HG03159 (cell line): Measurements from ENCODE around the gene UTS2R.

Experiments used
- ATAC-seq: cut with Tn5 transposase; IDR thresholded peaks from one replicate; pipeline ENCODE4 v1.9.1; 2021; ENCODE audit warnings: mild to moderate bottlenecking, moderate library complexity; ENCODE audit not compliant: unreplicated experiment

UTS2R gene

DNA sequence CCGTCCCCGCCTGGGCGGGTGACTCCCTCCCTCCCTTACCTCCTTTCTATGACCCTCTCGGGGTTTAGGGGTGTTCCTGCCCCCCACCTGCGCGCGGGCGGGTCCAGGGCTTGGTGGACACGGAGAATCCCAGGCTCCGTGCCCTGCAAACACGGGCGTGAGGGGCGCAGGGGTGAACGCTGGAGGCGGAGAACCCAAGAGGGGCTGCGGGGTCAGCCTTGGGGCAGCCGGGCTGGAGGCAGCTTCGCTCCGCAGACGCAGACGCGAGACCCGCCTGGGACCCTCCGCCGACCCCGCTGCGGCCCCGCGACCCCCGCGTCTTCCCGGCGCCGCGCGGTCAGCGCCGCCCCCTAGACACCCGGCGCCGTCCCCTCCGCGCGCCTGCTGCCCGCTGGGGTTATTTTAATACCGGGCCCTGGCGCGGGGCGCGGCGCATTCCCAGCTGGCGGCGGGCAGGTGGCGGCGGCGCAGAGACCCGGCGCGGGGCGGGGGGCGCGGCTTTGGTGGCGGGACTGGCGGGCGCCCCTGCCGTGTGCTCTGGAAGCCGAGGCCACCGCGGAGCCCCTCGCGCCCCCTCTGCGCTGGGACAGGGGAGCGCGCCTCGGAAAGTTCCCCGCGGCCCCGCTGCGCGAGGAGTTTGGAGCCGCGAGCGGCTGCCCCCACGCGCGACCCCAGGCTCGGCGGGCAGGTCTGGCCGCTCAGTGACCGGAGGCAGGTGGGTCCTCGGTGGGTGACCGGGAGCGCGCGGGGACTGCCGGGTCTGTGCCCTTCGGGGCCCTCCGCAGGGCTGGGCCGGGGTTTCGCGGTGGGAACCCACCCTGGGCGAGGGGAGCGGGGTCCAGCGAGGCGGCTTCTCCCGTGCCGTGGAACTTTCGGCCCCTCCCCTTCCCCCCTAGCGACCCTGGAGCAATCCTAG lies at the start of gene UTS2R:
TSS of gene UTS2R (plus strand) at position 433 of the 916 bp plus-strand sequence. CDS start 2,560 bp downstream, outside the sequence.
- no peak for ATAC-seq

DNA sequence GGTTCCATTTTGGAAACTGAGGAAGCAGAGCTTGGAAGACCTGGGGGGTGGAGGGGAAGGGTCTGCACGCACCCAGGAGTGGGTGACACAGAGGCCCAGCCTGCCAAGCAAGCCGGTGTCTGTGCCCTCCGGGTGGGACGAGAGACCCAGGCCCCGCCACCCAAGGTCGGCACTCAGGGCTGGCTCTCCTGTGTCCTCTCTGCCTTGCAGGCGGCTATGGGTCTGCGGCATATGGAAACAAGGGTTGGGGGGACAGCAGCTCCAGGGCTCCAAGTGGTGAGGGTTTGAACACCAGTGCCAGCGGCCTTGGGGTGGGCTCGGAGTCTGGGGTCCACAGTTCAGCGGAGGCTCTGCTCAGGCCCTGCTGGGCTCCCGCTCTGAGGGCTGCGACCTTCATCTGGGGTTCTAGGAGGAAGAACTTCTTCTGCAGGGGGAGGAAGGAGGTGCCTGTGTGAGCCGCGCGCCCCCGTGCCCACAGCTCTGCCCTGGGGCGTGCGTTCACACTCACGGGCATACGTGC lies 49.6 kb upstream of the UTS2R start:
- ATAC-seq: no peak

DNA sequence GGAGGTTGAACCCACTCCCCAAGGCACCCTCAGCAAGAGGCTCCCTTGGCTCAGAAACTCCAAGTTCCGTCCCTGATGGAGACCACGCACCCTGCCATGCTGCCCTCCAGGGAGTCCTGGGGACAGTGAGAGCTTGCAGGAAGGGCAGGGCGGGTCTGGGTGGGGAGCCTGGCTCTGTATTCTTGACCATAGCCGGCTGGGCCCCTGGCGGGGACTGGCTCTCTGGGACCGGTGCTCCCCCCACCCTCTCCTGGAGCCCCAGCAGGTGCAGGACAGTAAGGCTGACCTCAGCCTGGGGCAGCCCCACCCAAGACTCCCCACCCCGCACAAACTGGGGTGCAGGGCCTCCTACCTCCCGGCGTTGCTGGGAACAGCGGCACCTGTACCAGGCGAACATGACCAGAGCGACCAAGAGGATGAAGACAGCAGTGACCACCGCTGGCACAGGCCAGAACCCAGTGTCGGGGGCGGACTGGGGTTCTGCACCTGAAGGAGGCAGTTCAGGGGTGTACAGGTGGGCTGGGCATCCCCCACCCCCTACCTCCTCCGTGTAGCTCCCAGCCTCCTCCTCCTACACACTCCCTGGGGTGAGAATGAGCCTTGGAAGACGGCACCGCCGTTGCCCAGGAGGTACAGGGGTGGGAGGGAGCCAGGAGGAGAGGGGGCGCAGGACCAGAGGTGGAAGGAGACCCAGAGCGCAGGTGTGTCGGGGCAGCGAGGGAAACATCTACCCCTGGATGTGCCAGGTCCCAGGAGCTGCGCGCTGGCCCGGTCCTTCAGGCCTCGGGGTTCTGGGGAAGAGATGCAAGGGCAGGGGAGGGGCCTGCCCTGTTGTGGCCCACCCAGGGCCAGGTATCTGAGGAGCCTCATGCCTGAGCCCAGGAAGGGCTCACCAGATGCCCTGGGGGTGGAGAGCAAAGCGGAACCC lies 48.8 kb upstream of the UTS2R start:
- no peak for ATAC-seq

DNA sequence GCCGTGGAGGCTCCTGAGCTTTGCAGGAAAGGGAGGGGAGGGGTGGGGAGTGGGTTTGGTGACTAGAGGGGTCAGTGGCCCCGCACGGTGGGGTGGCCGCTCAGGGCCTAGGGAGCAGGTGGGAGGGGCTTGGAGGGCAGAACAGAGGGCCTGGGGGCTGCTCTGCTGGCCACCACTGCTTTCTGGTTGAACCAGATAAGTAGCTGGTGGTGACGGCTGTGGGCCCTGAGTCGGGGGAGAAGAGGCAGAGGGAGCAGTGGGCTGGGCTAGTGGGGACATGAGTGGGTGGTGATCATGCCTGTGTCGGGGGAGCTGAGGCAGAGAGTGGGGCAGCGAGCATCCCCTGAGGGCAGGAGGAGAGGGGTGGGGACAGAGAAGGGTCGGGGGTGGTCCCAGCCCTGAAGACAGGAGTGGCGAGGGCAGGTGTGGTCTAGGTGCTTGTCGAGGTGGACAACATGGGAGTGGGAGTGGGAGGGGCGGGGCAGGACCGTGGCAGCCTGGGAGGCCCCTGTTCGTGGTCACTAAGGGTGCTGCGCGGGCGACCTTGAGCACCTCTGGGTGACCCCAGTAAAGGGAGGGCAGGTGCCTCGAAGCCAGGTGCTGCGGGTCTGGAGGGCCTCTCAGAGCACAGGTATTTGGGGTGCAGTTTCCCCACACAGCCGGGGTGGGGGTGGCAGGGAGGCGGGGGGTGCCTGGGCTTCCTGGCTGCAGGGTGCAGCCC lies 47.9 kb upstream of the UTS2R start:
- no peak for ATAC-seq

DNA sequence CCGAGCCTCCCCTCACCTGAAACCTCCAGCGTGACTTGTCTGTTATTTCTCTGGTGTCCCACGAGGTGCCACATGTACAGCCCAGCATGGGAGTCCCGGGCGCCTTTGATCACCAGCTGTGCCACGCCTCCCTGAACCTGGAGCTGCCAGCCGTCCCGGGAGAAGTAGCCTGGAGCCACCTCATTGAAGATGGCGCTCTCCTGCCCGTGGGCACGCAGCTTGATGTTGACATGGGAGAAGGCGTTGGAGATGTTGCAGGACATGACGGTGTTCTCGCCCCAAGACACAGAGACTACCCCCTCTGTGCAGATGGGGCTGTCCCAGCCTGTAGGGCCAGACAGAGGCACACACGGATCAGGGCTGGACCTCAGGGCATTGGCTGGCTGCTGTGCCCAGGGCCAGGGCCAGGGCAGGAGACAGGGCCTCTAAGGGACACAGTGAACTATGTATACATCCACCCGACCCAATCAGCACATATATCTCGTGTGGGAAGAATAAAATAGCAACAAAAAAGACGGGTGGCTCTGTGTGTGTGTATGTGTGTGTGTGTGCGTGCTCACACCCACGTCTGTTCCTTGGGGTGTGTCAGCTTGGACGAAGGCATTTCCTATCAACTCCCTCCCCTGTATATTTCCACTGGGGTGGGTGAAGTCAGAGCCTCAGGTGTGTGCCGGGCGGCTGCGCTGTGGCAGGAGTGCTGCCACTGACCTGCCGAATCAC lies 46.8 kb upstream of the UTS2R start:
- ATAC-seq: no peak

DNA sequence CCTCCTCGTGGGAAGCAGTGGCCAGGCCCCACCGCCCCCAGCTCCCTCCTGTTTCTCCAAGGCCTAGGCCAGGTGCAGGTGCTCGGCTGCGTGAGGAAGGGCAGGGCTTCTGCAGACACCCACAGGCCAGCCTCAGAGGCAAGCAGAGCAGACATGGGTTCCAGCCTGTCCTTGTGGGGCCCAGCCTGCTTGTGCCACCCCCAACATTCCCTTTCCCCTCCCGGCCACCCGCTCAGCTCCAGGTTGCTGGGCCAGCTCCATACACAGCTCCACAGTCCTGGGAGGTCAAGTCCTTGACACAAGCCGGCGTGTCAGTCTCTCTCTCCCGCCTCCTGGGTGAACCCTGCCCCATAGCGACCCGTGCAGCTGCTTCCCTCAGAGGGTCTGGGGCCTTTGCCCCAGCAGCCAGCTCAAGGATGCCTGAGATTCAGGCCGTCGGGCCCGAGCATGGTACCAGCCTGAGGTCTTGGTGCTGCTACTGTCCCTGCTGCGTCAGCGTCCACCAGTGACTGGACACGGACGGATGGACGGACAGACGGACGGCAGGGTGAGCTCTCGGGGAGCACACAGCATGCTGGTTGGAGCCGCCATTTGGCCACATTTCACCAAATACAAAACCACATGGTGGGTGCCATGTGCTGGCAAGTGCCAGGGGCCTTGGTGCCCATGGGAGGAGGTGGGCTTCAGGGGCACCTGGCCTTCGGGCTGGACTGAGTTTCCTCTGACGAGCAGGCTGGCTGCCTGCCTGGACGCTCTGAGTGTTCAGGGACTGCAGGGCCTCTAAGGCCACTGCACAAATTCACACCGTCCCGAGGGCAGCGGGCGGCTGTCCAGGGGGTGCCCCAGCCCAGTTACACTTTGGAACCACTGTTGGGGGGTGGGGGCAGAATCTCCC lies 46.0 kb upstream of the UTS2R start:
- no peak for ATAC-seq

DNA sequence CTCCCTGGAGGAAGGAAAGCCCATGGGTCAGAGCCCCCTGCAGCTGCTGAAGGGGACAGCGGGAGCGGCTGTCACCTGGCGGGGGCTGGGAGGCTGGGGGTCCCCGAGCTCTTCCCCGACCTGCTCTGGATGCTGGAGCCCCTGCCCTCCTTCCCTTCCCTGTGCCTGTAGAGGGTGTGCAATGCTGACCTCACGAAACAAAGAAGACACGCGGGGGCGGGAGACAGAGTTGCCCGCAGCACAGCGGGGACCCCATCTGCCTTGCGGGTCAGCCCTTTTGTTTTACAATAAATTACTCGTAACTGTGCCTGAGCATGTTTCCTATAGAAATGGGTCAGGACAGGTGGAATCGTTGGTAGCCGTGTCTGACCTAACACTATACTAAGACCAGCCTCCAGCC lies 44.3 kb upstream of the UTS2R start:
- no peak for ATAC-seq

DNA sequence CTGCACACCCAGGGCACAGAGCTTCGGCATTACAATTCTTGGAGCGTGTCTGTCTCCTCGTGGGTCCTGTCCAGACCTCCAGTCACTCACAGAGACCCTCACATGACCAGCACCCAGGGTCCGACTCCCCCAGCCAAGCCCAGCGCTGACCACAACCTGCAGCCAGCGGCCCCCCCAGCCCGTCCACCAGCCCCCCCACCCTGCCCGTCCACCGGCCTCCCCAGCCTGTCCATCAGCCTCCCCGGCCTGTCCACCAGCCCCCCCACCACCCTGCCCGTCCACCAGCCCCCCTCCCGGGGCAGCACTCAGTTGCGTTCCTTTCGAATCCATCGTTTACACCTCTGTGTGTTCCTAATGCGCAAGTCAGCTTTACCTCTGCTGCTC lies 43.8 kb upstream of the UTS2R start:
- ATAC-seq: no peak

DNA sequence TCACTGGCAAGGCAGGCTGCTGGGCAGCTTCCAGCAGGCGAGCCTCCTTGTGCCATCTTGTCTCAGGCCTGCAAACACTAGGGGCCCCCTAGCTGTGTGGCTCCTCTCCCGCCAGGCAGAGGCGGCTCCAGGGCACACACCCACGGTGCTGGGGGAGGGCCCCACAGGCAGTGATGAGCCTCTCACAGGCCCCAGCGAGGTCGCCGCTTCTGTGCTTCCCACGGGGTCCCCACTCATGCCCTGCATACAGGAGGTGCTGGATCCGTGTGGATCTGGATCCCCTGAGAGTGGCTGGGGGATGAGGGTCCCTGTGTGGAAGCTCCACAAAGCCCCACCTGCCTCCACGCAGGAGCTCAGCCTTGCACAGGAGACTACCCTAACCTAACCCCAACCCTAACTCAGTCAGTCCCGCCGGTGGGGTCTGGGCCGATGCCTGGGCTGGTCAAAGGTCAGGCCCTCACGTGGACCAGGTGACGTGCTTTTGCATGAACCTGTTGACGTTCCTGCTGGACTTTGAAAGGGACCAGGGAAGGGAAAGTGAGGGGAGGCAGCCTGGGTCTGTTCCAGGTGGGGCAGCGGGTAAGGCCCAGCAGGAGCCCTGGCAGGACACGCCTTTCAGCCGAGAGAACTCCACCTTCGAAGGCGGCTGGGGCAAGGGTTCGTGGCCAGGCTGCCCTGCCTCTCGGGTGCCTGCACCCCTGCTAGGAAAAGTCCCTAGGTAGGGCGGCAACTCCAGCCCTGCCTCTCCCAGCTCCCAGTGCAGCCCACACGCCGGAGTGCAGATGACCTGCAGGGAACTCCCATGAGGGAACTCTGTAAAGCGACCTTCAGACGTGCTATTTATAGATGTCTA lies 43.2 kb upstream of the UTS2R start:
- no peak for ATAC-seq

DNA sequence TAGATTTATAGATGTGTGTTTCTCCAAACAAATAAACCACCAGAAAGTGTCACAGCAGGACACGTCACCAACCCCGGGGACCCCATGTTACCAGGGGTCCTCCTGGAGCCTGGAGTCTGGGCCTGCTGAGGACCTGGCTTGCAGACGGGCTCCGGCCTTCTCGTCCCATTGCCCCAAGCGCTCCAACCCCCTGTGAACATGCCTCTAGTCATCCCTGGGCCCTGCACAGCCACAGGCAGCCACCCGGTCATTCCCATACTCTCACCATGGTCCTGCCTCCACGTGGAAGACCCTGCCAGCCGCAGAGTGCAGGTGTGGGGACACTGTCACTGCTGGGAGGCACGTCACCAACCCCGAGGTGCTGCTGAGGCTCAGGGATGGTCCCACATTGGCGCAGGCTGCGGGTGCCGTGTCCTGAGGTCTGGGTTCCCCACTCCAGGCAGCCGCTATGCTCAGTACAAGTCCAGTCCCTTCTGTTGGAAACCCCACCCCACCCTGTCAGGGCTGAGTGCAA lies 42.5 kb upstream of the UTS2R start:
- no peak for ATAC-seq

DNA sequence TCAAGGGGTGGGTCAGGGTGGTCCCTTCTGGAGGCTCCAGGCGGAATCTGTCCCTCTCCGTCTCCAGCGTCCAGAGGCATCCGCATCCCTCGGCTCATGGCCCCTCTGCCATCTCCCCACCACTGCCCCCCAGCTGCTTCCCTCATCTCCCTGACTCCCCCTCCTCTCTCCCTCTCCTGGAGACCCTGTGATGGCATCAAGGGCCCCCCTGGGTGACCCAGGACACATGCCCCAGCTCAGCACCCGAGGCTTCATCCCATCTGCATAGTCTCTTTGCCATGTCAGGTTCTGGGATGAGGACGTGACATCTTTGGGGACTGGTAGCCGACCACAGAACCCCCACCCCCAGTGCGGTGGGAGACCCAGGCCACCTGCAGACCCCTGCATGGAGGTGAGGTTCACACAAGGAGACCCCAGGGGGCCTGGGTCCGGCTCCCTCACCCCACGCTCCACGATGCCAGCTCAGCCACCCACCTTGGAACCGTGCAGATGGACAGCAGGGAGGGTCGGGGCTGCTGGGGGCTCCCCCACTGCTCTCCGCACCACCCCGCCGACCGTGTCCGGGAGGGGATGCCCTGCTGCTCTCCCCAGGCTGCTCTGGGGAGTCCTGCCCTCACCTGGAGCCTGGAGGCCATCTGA lies 41.8 kb upstream of the UTS2R start:
- no peak for ATAC-seq

DNA sequence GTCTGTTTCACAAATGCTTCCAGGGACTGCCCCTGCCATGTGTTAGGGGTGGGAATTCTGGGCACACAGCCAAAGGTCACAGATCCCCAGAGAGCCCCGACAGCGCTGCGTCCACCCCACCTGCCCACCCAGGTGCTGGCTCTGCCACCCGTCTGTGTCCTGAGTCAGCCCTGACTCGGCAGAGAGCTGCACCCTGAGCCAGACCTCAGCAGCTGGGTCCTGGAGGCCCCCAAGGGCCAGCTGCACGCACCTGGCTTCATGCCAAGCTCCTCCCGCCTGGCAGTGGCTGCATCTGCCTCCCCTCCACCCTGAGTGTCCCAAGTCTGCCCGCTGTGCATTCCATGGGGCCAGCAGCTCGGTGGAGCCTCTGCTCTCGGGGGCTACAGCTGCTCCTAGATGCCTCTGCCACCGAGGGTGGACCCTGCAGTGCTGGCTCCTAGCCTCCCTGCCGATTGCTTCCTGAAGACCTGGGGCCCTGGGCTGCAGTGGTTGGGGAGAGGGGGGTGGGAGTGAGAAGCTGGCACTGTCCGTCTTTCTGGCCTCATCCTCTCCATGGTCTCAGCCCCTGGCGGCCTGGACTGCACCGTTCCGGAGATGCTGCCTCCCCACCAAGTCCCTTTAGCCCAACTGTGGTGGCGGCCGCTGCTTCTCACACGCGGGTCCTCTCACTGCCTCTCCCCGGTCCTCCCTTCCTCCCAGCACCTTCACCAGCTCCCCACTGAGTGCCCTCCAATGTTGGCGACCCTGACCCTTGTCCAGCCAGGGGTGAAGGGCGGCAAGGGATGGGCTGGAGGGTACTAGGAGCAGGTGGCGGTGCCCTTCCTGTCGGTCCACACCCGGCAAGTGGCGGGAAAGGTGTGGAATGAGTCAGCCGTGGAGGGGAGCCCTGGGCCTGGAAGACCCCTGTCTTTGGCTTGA lies 41.0 kb upstream of the UTS2R start:
- no peak for ATAC-seq

DNA sequence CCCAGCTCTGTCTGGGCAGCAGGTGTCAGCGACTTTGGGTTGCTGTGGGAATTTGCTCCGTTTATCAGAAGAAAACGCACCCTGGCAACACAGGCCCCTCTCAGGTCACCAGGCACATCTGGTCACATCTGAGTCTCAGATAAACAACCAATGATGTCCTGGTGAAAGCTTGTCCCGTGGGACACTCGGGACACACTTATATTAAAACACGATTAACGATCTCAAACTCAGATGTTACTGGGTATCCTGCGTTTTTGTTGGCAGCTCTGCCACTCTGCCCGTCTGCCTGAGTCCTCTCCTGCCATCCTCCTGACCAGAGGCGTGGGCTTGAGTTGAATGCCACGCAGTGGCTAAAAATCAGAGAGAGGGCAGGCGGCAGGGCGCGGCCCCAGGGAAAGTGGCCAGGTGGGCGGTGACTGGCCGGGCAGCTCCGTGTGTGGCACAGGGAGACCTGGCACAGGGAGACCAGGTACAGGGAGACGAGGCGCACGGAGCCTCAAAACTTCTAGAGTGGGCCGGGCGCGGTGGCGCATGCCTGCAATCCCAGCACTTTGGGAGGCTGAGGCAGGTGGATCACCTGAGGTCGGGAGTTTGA lies 40.1 kb upstream of the UTS2R start:
- no peak for ATAC-seq

DNA sequence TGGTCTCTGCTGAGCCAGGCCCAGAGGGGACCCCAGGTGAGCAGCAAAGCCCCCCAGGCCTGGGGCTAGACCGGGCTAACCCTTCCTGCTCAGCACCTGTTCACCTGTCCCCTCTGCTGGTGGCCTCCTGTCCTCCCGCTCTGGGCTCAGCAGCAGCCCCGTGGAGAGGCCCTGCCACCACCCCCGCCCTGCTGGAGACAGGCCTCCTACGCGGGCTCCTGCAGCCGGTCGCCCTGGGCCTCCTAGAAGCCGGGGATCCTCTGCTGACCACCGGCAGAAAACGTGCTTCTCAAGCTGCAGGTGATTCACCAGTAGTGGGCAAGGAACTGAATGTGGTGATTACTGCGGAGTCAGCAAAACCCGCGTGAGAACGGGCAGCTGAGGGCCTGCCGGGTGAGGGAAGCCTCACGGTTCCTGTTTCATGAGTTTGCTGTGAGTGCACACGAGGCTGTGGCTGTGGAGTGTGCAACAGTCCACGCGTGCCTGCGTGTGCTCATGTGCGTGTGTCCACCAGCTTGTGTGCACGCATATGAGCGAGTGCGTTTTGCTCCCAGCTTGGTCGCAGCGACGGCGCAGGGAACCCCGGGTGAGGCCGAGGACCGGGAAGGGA lies 38.8 kb upstream of the UTS2R start:
- ATAC-seq: no peak

DNA sequence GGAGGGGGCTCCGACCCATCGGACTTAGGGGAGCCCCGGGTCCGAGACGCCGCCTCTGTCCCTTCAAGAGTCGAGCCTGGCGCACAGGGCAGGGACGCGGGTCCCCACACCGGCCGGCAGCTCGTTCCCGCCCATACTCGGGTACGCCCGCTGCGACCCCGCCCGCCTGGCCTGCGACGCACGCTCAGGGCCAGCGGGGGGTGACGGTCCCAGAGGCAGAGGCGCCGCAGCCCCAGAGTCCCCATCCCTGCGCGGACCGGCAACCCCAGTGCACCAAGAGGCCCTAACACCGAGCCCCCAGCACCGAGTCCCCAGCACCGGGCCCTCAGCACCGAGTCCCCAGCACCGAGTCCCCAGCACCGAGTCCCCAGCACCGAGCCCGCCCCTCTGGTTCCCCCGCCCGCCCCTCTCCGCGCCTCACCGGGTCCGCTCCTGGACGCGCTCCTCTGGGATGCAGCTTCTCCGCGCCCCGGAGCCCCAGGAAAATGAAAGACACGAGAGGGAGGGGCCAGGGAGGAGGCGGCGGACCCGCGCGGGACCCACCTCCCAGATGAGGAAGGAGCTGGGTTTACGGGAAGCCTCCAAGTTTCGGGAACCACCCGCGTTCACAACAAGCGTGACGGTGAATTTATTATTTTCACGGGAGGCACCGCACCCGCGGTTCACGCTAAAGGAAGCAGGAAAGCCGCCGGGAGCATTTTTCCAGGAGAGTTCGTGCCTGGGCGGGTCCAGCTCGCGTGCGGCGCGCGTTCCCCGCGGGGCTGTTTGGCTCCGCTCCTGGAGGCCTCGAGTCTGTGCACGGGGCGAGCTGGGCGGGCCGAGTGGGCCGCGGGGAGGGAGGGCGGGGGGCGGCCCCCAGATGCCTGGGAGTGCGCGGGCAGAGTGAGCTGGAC lies 38.0 kb upstream of the UTS2R start, which contains the start of gene SECTM1:
TSS of gene SECTM1 (minus strand) at position 488 of the 893 bp plus-strand sequence. CDS start 6,526 bp downstream, outside the sequence.
- no peak for ATAC-seq
